Muscle of back (tissue), 11 donors: Measurements from ENCODE around the gene ZNF792. TPM values are rescaled to one million over a fixed set of nuclear protein-coding genes. Genes with fewer than 3 reads are reported as not detected.
A peak's percentile ranks its signal among the peaks of the same experiment; 100 is the strongest.
"Not testable (repeated sequence)": the region's sequence is repeated elsewhere in the genome, so short reads cannot be mapped to it uniquely, and the experiment has no call there.

Experiments used
- DNase-seq, 3 donors: peaks; one replicate each; pipeline versions ENCODE4 v3.0.0 to v3.0.0-alpha.2; 2013
- polyA plus RNA-seq, 10 donors: library from polyadenylated mRNA; unstranded; fragments of 120-200 nt; gene quantifications; one replicate each; pipeline ENCODE4 v1.2.1, GENCODE V29; 2013; ENCODE audit not compliant: insufficient read length in 10 of 10

The ZNF792 gene
- polyA plus RNA-seq, 10 donors = 1.9 to 4.9 (median 3.0) TPM

- DNase-seq = no peak
These were observed 10.6 kb upstream of the ZNF792 start for GRCh38 chr19:34974646-34975045.

GRCh38 chr19:34972163-34972705 lies 8.2 kb upstream of the ZNF792 start:
- no peak for DNase-seq

- not testable (repeated sequence) for DNase-seq
These were observed 6.3 kb upstream of the ZNF792 start for GRCh38 chr19:34970185-34970780.

DNA sequence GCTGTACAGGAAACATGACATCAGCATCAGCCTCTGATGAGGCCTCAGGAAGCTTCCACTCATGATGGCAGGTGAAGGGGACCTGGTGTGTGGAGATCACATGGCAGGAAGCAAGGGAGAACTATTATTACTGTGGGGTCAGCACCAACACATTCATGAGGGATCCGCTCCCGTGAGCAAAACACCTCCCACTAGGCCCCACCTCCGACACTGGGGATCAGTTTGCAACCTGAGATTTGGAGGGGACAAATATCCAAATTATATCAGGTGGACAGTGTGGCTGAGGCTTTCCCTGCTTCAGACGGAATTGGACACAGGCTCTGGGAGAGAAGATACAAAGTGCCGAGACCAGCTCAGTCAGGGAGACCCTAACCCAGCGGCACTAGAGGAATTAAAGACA lies 5.7 kb upstream of the ZNF792 start:
- no peak for DNase-seq

DNA sequence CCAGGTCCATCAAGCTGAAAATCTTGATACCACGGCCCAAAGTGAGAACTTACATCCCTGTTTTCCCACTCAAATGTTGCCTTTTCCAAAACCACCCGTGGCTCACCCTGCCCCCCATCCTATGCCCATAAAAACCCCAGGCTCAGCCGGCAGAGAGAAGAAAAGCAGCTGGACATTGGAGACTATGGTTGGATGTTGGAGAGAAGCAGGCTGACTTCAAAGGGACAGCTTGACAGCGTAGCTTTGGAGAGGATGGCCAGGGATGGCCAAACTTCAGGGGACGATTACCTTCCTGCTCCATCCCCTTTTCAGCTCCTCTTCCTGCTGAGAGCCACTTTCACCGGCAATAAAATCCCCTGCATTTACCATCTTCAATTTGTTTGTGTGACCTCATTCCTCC lies 3.5 kb upstream of the ZNF792 start:
- DNase-seq = no peak

GRCh38 chr19:34965505-34965904 lies 1.5 kb upstream of the ZNF792 start:
- not testable (repeated sequence) for DNase-seq

DNA sequence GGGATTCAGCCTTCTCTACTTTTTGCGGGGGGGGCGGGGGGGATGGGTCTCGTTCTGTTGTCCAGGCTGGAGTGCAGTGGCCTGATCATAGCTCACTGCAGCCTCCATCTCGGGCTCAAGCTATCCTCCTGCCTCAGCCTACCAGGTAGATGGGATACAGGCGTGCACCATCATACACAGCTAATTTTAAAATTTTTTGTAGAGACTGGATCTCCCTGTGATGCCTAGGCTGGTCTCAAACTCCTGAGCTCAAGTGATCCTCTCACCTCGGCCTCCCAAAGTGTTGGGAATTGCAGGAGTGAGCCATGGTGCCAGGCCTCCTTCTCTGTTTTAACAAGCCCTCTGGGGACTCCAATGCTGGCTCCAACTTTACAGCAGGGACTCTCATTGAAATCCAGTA lies 569 bp upstream of the ZNF792 start:
- no peak for DNase-seq

DNA sequence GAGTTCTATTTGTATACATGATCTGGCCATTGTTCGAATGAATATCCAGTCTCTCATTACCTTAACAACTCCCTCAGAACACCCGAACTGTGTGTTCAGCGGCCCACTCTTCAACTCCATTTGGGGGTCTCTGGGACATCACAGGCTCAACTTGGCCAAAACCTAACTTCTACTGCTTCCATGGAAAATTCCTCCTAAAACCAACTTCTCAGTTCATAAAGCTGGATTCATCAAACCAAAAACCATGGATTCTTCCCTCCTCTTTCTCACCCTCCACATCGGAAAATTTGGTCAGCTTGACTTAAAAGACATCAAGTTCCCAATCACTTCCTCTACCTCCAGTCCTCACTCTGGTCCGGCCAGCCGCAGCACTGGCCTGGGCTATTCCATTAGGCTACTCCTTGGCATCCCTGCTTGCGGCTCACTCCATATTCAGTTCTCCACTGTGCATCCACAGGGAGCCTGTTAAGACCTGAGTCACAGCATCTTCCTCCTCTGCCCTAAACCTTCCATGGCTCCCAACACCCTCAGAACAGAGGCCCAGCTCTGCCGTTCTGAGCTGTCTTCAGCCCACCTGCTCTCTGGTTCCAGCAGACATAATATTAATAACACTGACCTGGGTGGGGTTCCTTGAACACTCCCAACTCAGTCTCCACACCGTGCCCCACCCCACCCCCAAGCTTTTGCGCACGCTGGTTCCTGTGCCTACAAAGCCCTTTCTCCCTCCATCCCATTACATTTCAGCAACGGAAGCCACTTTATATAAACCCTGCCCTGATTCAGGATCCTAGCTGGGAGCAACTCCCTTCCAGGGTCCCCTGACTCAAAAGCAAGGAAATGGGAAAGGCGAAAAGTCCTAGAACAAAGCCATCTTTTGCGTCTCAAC lies 1.1 kb downstream of the ZNF792 start:
- DNase-seq = peak in 1 of 3 donors; percentile 34

DNA sequence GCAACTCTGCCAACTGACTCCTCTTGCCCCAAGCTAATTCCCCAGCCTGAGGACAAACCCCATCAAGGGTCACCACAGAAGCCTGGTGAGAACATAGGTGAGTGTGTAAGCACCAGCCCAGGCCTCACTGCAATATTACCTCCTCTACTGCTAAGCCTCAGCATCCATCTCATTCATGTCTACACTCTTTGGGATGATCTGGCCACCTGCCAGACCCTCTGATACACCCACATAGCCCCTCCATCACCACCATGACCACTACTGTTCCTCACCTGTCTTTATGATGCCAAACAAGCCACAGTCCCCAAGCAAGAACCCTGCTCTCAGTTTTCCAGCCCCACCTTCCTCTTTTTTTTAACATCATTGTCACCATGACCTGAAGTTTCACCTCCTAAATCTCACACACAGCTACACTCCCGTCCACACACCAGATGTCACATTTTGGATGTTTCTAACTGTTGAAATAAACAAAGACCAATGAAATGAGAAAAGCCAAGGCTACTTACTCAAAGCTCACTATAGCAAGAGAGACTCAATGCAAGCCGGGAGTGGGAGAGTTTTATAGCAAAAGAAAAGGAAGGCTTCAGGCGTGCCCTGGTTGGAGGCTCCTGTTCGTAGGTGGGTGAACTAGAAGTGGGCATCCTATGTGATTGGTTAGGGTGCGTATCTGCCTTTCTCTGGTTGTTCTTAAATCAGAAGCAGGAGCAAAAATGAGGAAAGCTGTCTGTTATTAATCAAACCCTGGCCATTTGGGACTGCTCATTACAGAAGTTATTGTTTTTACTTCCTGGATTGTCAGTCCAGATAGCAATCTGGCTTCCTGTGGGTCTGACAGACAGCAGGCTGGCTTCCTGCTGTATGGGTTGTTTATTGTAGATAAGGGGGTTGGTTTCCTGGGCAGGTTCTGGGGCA lies 2.0 kb downstream of the ZNF792 start:
- DNase-seq = peak in 1 of 3 donors; percentile 23

DNA sequence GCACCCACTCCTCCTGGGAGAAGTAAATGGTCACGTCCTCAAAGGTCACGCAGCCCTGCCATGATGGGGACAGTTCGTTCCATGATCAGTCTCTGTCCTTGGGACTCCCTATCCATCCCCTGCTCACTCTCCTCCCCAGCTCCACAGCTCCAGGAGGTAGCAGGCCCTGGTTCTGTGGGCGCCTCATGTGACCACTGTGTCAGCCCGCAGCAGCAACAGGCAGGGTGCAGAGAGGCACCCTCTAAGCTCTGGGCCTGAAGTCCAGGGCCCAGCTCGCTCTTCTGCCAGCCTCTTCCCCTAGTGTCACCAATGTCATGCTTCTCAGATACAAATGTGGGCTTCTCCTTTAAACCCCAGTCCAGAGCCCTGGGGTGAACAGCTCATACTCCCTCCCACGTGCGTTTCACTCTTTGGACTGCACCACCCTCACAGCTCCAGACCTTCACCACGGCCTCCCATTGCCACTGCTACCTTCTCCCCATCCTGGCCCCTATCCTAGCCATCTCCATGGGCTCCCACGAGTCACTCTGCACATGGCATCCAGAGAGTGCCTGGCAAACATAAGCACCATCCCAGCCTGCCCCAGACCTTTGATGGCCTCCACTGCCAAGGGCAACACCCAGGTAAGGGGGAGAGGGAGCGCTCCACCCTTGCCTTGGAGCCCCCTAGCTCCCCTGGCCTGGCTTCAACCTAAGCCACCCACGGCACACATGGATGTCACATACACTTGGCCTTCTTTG lies 2.9 kb downstream of the ZNF792 start:
- DNase-seq = no peak

DNA sequence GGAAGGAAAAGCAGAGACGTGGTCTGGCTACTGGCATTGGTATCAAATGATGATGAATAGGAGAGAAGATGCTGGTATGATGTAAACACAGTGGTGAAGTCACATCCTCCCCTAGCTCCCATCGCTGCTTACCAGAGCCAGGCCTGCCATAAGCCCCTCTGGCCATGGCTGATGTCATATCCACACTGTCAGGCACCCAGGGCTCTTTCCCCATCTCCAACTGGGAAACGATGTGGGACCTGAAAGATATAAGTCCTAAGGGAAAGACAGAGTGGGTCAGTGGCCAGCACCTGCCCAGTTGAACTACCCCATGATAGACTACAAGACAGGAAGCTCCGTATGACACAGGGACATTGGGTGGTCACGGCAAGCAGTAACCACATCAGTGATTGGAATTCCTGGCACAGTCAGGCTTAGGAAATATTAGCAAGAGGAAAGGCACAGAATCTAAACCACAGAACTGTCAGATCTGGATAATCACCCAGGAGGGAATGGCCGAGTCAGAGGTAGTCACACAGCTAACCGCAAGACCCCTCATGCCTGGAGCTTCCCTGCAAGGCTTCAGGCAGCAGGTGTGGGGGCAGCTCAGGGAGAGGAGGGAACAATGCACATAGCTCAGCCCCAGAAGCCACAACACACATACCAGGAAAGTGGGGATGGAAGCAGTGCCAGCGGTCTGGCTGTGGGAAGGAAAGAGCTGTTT lies 3.8 kb downstream of the ZNF792 start:
- peak in 1 of 3 donors; percentile 58 for DNase-seq

DNA sequence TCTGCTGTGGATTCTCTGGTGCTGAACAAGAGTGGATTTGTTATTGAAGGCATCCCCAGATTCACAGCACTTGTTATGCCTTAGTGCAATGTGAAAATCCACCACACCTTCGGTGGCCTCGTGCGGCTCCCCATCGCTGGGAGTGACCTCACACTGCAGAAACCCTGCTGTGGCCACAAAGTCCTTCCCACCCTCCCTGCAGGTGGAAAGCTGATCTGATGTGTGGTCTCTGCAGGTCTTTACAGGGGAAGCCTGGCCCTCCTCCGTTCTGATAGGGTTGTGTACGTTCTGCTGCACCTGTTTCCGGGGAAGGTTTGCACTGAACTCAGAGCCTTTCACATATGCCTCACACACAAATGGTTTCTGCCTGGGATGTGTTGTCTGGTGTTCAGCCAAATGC lies 5.0 kb downstream of the ZNF792 start:
- no peak for DNase-seq

GRCh38 chr19:34957830-34958751 lies 5.9 kb downstream of the ZNF792 start:
- DNase-seq = no peak

- no peak for DNase-seq
These were observed 10.9 kb downstream of the ZNF792 start for GRCh38 chr19:34953092-34953491.

GRCh38 chr19:34943861-34944573 lies 20.0 kb downstream of the ZNF792 start:
- no peak for DNase-seq

GRCh38 chr19:34938886-34939285 lies 25.1 kb downstream of the ZNF792 start:
- no peak for DNase-seq

GRCh38 chr19:34936184-34936583 lies 27.8 kb downstream of the ZNF792 start:
- no peak for DNase-seq

GRCh38 chr19:34932494-34932893 lies 31.5 kb downstream of the ZNF792 start:
- DNase-seq = no peak
